Activated naive CD4-positive, alpha-beta T cell treated with anti-CD3 and anti-CD28 coated beads, Interleukin-2, amount 10 ng/mL, durations not matched to agents 7 days and 5 days (primary cell): ENCODE measurements around the gene MSANTD3.
A peak's percentile ranks its signal among the peaks of the same experiment; 100 is the strongest.

Experiments used
- CTCF ChIA-PET: fragments of 350-600 bp; sonication (Branson Sonifier 250); formaldehyde crosslinking; loops from one replicate; lab custom pipeline; 2021; ENCODE audit warnings: antibody characterized with exemption; lab: Charles Lee
- DNase-seq: peaks from one replicate; pipeline ENCODE4 v3.0.0-alpha.2; 2020
- H3K27ac Mint-ChIP-seq: one replicate; pipeline ENCODE4 v1.8.0; 2021; ENCODE audit warnings: mild to moderate bottlenecking, moderate library complexity, mixed read lengths
- H3K27me3 Mint-ChIP-seq: one replicate; pipeline ENCODE4 v1.8.0; 2021; ENCODE audit warnings: mild to moderate bottlenecking, mixed read lengths
- H3K36me3 Mint-ChIP-seq: one replicate; pipeline ENCODE4 v1.8.0; 2021; ENCODE audit warnings: mixed read lengths
- H3K4me1 Mint-ChIP-seq: one replicate; pipeline ENCODE4 v1.8.0; 2021; ENCODE audit warnings: mixed read lengths
- H3K4me3 Mint-ChIP-seq: one replicate; pipeline ENCODE4 v1.8.0; 2021; ENCODE audit warnings: mild to moderate bottlenecking, moderate library complexity, mixed read lengths
- H3K9me3 Mint-ChIP-seq: one replicate; pipeline ENCODE4 v1.8.0; 2021; ENCODE audit warnings: mixed read lengths

The MSANTD3 gene

DNA sequence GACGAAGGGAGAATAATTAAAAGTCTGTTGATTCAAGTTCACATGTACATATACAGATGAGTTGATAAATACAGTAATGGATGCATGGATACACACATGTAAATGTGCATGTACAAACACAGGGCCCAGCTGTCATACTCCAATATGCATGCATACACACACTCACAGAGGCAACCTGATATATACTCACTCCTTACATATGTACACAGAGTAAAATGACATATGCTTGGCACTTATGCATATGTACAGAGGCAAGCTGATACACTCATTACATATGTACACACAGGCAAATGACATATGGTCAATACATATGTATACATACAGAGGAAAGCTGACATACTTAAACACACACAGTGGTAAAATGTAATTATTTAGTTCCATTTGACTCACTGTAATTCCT, 38.8 kb downstream of the MSANTD3 start:
- H3K36me3 Mint-ChIP-seq = no peaks in the 10 kb centered on the region
- no peak overlapping the region for H3K4me3 Mint-ChIP-seq
- DNase-seq = no peak
- no peaks in the 10 kb centered on the region for H3K4me1 Mint-ChIP-seq
- H3K9me3 Mint-ChIP-seq = no peaks in the 10 kb centered on the region
- H3K27me3 Mint-ChIP-seq = peaks cover 11% of the 10 kb centered on the region
- CTCF ChIA-PET = interaction anchor here (0.8 to 1.5 kb wide), 3 partner anchors 9 to 129 kb away, joined by 3 to 4 read pairs (median 4); no protein-coding TSS in a partner anchor
- H3K27ac Mint-ChIP-seq = no peak overlapping the region

DNA sequence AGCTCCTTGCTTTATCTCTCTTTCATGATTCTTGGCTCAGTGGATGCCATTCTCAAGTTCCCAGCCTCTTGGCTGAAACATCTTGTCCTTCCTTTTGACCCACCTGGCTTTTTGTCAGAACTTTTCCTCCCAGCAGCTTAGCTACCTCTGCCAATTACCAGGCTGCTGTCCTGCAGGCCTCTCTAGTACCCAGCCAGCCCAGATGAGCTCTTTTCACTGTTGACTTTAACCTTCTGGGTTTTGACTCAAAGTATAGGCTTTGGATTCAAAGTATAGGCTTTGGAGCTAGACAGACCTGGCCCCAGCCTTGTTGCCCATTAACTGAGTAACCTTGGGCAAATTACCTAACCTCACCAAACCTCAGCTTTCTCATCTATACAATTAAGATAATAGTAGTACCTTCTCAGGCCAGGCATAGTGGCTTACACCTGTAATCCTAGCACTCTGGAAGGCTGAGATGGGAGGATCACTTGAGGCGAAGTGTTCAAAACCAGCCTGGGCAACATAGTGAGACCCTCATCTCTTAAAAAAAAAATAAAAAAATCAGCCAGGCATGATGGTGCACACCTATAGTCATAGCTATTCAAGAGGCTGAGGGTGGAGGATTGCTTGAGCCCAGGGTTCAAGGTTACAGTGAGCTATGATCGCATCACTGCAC, 39.4 kb downstream of the MSANTD3 start:
- CTCF ChIA-PET = interaction anchor here (0.8 to 1.5 kb wide), 3 partner anchors 9 to 128 kb away, joined by 3 to 4 read pairs (median 4); no protein-coding TSS in a partner anchor
- Mint-ChIP-seq H3K27me3 (peaks cover 12% of the 10 kb centered on the region), H3K27ac (no peak overlapping the region), H3K4me3 (no peak overlapping the region), H3K36me3 (no peaks in the 10 kb centered on the region), H3K4me1 (no peaks in the 10 kb centered on the region), H3K9me3 (no peaks in the 10 kb centered on the region)
- no peak for DNase-seq

DNA sequence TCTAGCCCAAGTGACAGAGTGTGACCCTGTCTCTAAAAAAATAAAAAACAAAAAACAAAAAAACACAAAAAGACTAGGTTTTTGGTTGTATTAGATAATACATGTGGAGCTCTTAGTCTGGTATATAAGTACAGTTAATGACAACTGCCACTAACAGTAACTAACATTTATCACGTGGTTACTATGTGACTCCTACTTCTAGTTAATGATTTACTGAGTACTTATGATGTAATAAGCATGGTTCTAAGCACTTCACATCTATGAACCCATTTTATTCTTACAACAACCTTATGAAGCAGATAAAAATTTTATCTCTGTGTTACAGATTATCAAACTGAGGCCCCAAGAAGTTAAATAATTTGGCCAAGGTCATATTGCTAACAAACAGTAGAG, 39.9 kb downstream of the MSANTD3 start:
- DNase-seq = no peak
- CTCF ChIA-PET = interaction anchor here (1.1 to 1.5 kb wide), 2 partner anchors 10 to 128 kb away, joined by 3 to 4 read pairs; no protein-coding TSS in a partner anchor
- H3K4me3 Mint-ChIP-seq = no peak overlapping the region
- no peaks in the 10 kb centered on the region for H3K4me1 Mint-ChIP-seq
- H3K9me3 Mint-ChIP-seq = no peaks in the 10 kb centered on the region
- no peaks in the 10 kb centered on the region for H3K36me3 Mint-ChIP-seq
- peaks cover 16% of the 10 kb centered on the region for H3K27me3 Mint-ChIP-seq
- no peak overlapping the region for H3K27ac Mint-ChIP-seq

DNA sequence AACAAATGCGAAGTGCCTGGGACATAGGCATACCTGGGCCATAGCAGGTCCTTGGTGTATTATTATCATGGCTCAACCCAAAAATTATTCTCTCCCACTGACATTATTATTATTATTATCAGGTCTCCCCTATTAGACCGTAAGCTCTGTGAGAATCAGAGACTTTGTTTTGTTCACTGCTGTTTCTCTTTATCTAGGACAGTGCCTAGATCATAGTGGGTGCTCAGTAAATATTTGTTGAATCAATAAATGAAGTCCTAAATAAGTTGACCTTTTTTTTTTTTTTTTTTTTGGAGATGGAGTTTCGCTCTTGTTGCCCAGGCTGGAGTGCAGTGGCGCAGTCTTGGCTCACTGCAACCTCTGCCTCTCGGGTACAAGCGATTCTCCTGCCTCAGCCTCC, 41.1 kb downstream of the MSANTD3 start:
- H3K27ac Mint-ChIP-seq = no peak overlapping the region
- peaks cover 4% of the 10 kb centered on the region for H3K4me1 Mint-ChIP-seq
- no peak for DNase-seq
- peaks cover 21% of the 10 kb centered on the region for H3K27me3 Mint-ChIP-seq
- no peak overlapping the region for H3K4me3 Mint-ChIP-seq
- CTCF ChIA-PET = no interaction called here
- no peaks in the 10 kb centered on the region for H3K9me3 Mint-ChIP-seq
- no peaks in the 10 kb centered on the region for H3K36me3 Mint-ChIP-seq

DNA sequence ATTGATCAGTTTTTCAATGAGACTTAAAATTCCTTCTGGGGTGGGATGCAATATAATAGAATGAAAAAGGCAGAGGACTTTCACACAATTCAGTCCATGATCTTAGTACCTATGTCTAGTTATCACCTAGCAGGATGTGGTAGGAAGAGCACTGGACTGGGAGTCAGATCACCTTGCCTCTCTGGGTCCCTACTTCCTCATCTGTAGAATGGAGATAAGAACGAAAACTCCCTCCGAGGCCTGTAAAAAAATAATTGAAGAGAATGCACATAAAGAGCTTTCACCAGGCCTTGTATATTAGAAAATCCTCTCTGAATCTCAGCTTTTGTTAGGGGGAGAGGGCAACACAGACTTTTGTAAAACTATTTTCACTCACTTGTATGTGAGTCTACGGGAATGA, 45.3 kb downstream of the MSANTD3 start:
- peak overlapping the region; percentile 49 for H3K4me3 Mint-ChIP-seq
- H3K27me3 Mint-ChIP-seq = peaks cover 51% of the 10 kb centered on the region
- DNase-seq = no peak
- no peaks in the 10 kb centered on the region for H3K9me3 Mint-ChIP-seq
- H3K36me3 Mint-ChIP-seq = no peaks in the 10 kb centered on the region
- H3K4me1 Mint-ChIP-seq = peaks cover 7% of the 10 kb centered on the region
- CTCF ChIA-PET = interaction anchor here (1.0 kb wide), 1 partner anchor 123 kb away, joined by 4 read pairs; no protein-coding TSS in a partner anchor
- H3K27ac Mint-ChIP-seq = no peak overlapping the region

DNA sequence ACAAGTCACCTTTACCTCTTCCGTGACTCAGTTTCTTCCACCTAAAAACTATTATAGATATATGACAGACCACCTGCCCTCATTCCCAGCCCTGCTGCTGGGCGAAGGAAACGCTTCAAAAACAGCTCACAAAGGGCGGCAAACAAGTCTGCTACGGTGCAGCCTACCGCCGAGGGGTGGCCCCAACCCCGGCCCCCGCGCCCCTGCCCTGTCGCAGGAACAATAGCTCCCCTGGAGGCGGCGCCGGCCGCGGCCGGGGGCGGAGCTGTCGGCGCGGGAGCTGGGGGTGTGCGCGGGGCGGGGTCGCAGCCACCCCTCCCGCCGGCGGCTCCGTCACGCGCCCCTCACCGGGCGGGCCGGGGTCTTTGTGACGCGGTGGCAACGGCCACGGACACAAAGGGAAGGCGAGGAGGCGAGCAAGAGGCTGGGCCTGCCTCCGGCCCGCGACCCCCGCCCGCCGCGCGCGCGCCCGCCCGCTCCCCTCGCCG, 45.9 kb downstream of the MSANTD3 start, which contains the start of gene TMEFF1:
TMEFF1 (plus strand) TSS at position 362 of the 488 bp plus-strand sequence. CDS start 396 bp downstream, outside the sequence.
- Mint-ChIP-seq H3K4me3 (peak within 1 kb of the TSS; percentile 55), H3K9me3 (no peaks in the 10 kb centered on the region), H3K36me3 (no peaks in the 10 kb centered on the region), H3K27me3 (peaks cover 51% of the 10 kb centered on the region), H3K4me1 (peaks cover 7% of the 10 kb centered on the region), H3K27ac (no peak within 1 kb of the TSS)
- CTCF ChIA-PET = interaction anchor here (1.0 kb wide), 1 partner anchor 123 kb away, joined by 4 read pairs; no protein-coding TSS in a partner anchor
- DNase-seq = peak; percentile 61

DNA sequence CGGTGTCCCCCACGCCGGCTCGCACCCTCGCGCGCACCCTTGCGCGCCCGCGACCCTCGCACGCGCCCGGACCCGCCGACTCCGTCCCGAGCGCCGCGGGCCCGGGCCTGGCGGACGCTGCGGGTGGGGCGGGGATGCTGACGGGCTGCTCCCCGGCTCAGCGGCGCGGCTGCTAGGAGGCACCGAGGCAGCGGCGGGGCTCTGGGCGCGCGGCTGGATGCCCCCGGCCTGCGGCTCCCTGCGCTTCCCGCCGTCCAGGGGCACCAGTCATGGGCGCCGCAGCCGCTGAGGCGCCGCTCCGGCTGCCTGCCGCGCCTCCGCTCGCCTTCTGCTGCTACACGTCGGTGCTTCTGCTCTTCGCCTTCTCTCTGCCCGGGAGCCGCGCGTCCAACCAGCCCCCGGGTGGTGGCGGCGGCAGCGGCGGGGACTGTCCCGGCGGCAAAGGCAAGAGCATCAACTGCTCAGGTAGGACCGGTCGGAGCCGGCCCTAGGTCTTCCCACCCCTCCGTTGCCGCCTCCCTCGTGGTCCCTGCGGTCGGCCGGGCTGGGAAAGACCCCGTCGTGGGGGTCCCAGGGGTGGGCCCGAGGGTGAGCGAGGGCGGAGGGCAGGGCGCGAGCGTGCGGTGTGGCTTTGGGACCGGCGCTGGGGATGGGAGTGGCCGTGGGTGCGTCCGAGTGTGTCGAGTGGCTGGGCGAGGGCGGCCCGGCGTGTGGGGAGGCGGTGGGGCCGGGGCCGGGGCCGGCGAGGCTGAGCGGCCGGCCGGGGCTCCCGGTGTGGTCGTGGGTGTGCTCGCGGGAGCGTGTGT, 46.5 kb downstream of the MSANTD3 start:
- no peak overlapping the region for H3K27ac Mint-ChIP-seq
- DNase-seq = peak; percentile 52
- H3K27me3 Mint-ChIP-seq = peaks cover 51% of the 10 kb centered on the region
- H3K4me1 Mint-ChIP-seq = peaks cover 7% of the 10 kb centered on the region
- H3K36me3 Mint-ChIP-seq = no peaks in the 10 kb centered on the region
- no peaks in the 10 kb centered on the region for H3K9me3 Mint-ChIP-seq
- H3K4me3 Mint-ChIP-seq = peak overlapping the region; percentile 55
- CTCF ChIA-PET = interaction anchor here (1.0 kb wide), 1 partner anchor 122 kb away, joined by 4 read pairs; no protein-coding TSS in a partner anchor

DNA sequence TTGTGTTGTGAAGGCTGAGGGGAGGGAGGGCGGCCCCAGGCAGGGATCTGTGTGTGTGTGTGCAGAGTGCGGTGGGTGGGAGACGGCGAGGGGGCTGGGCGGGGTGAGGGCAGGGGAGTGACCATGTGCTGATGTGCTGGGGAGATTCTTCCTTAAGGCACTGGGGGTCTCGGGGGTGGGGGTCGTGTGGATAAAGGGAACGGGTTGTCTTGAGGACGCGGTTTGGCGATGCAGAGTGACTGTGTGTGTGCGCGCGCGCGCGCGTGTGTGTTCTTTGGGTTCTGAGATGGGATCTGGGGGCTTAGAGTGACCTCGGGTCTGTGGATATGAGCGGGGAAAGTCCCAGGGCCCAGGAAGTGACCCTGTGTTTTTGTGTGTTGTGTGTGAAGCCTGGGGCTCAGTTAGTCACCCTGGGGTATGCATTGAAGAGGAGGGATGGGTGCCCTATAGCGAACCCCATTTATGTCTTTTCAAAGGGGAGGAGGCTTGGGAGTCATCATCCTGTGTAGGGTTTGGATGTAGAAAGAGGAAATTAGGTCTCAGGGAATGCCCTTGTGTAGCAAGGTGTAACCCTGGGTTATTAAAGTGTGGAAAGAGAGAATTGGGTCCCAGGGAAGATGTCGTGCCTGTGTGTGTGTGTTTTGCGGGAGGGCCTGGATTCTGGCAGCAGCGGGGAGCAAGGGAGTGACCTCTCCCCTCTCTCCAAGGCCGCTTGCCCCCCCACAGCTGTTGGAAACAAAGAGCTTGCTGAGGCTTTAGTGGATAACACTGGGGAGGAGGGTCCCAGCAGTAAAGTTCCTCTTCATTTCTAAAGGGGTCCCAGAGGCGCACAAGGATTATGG, 47.4 kb downstream of the MSANTD3 start:
- DNase-seq = no peak
- Mint-ChIP-seq H3K4me1 (peaks cover 7% of the 10 kb centered on the region), H3K36me3 (no peaks in the 10 kb centered on the region), H3K4me3 (peak overlapping the region; percentile 41), H3K27me3 (peaks cover 51% of the 10 kb centered on the region), H3K27ac (no peak overlapping the region), H3K9me3 (no peaks in the 10 kb centered on the region)
- CTCF ChIA-PET = no interaction called here

DNA sequence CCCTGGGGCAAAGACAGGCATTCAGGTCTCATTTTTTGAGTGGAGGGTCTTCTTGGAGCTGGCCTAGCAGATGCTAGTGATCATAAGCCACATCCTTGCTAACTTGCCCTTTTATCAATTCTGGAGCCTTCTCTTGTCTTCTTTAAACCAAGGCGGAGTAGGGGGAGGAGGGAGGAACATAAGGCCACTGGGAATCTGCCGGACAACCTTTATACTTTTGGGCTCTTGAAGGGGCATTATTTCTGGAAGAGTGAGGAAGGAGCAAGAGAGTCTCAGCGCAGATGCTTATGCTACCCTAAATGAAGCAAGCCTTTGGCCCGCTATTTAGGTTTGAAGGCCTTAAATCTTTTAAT, 48.0 kb downstream of the MSANTD3 start:
- CTCF ChIA-PET = no interaction called here
- H3K9me3 Mint-ChIP-seq = no peaks in the 10 kb centered on the region
- no peaks in the 10 kb centered on the region for H3K36me3 Mint-ChIP-seq
- peaks cover 51% of the 10 kb centered on the region for H3K27me3 Mint-ChIP-seq
- H3K27ac Mint-ChIP-seq = no peak overlapping the region
- DNase-seq = no peak
- H3K4me1 Mint-ChIP-seq = peaks cover 7% of the 10 kb centered on the region
- H3K4me3 Mint-ChIP-seq = no peak overlapping the region

DNA sequence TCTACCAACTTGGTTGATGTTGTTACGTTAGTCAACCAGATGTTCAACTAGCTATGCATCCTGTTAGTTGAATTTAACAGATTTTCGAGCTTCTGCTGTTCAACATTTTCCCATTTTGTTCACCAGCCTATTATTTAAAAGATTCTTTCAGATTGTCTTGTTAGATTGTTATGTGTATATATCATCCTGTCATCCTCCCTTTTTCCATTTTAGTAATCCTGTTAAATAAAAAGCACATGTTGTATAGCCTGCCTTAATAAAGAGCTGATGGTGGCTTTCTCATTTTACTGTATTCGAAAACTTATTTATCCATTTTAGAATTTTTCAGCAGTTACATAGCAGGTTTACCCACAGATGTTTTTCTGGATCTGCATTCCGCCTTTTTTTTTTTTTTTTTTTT, 50.3 kb downstream of the MSANTD3 start:
- no peaks in the 10 kb centered on the region for H3K36me3 Mint-ChIP-seq
- no peak for DNase-seq
- H3K9me3 Mint-ChIP-seq = no peaks in the 10 kb centered on the region
- H3K4me1 Mint-ChIP-seq = peaks cover 6% of the 10 kb centered on the region
- peaks cover 36% of the 10 kb centered on the region for H3K27me3 Mint-ChIP-seq
- H3K4me3 Mint-ChIP-seq = no peak overlapping the region
- H3K27ac Mint-ChIP-seq = no peak overlapping the region
- CTCF ChIA-PET = no interaction called here

DNA sequence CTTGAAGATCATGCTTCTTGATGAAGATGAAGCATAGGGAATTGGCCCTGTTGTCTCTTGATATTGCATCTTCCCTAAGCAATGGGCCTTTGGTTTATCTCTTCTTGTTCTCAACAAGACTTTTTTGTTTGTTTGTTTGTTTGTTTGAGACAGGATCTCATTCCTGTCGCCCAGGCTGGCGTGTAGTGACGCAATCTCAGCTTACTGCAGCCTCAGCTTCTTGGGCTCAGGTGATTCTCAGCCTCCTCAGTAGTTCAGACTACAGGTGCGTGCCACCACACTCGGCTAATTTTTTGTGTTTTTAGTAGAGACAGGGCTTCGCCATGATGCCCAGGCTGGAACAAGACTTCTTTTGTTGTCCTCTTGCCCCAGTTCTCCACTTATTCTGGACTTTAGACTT, 51.2 kb downstream of the MSANTD3 start:
- no peak overlapping the region for H3K27ac Mint-ChIP-seq

DNA sequence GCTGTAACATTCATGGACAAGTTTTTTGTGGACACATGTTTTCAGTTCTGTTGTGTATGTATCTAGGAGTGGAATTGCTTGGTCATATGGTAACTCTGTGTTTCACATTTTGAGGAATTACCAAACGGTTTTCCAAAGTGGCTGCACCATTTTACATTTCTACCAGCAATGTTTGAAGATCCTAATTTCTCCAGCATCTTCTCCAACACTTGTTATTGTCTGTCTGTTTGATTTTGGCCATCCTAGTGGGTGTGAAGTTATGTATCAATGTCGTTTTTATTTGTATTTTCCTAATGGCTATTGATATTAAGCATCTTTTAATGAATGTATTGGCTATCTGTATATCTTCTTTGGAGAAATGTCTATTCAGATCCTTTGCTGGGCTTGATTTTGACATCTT, 52.9 kb downstream of the MSANTD3 start:
- DNase-seq = no peak

More for the DNA sequence above, 51.2 kb downstream of the MSANTD3 start:
- no peak for DNase-seq
- H3K27me3 Mint-ChIP-seq = peaks cover 30% of the 10 kb centered on the region
- no peak overlapping the region for H3K4me3 Mint-ChIP-seq
- no peaks in the 10 kb centered on the region for H3K36me3 Mint-ChIP-seq
- H3K9me3 Mint-ChIP-seq = no peaks in the 10 kb centered on the region
- CTCF ChIA-PET = no interaction called here
- H3K4me1 Mint-ChIP-seq = peaks cover 3% of the 10 kb centered on the region

DNA sequence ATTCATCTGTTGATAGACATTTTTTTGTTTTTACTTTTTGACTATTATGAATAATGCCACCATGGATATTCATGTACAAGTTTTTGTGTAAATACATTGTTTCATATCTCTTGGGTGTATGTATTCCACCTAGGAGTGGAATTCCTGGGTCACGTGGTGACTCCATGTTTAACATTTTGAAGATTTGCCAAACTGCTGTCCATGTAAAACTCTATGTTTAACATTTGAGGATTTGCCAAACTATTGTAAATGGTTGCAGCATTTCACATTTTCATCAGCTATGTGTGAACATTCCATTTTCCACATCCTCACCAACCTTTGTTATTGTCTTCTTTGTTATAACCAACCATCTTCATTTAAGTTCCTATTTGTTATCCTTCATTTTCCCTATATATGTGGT, 58.3 kb downstream of the MSANTD3 start:
- H3K4me3 Mint-ChIP-seq = no peak overlapping the region
- CTCF ChIA-PET = no interaction called here
- H3K27ac Mint-ChIP-seq = no peak overlapping the region
- no peaks in the 10 kb centered on the region for H3K9me3 Mint-ChIP-seq
- DNase-seq = no peak
- H3K27me3 Mint-ChIP-seq = peaks cover 3% of the 10 kb centered on the region
- no peaks in the 10 kb centered on the region for H3K4me1 Mint-ChIP-seq
- H3K36me3 Mint-ChIP-seq = no peaks in the 10 kb centered on the region

More for the DNA sequence above, 52.9 kb downstream of the MSANTD3 start:
- Mint-ChIP-seq H3K27me3 (peaks cover 14% of the 10 kb centered on the region), H3K9me3 (no peaks in the 10 kb centered on the region), H3K36me3 (no peaks in the 10 kb centered on the region), H3K27ac (no peak overlapping the region), H3K4me1 (no peaks in the 10 kb centered on the region), H3K4me3 (no peak overlapping the region)
- CTCF ChIA-PET = no interaction called here
